Thyroid gland (tissue), 4 donors: ENCODE data around the gene LCE3C.

Experiments used
- CTCF ChIP-seq, 6 experiments: fragments of 200-600 bp in 3 of 6; fragments of 450-650 bp in 3 of 6; sonication (generic) in 3 of 6; IDR thresholded peaks; one replicate each; pipeline ENCODE4 v1.5.1; 2016 to 2019; ENCODE audit warnings: antibody characterized with exemption in 6 of 6, mild to moderate bottlenecking in 2 of 6, inconsistent platforms in 1 of 6, moderate library complexity in 1 of 6
- POLR2A ChIP-seq, 2 donors: fragments of 450-650 bp; IDR thresholded peaks; one replicate each; pipeline ENCODE4 v1.6.1; 2017; ENCODE audit warnings: antibody characterized with exemption in 2 of 2, mild to moderate bottlenecking in 2 of 2, moderate library complexity in 1 of 2

- TF ChIP-seq CTCF (IDR thresholded peaks at IDR 0.05) = no peak
- no peak for TF ChIP-seq POLR2A (IDR thresholded peaks at IDR 0.05)
These were observed 43.9 kb downstream of the LCE3C start for GRCh38 chr1:152643945-152644344.
